Measurements from ENCODE around the gene RDH16.
"Not testable (repeated sequence)": the region's sequence is repeated elsewhere in the genome, so short reads cannot be mapped to it uniquely, and the experiment has no call there.

RDH16 gene

GRCh38 chr12:56922031-56922430, 35.4 kb downstream of the RDH16 start:
- no peak for FAIRE-seq
- no peak for DNase-seq (ENCODE audit: insufficient read length)
- TF ChIP-seq TAF1 (IDR thresholded peaks at IDR 0.05; ENCODE audit: borderline replicate concordance, low read depth, low read length) (no peak), POLR2A (IDR thresholded peaks at IDR 0.05; ENCODE audit: low read depth, low read length) (no peak), POLR2AphosphoS5 (IDR thresholded peaks at IDR 0.05; ENCODE audit: low read depth, low read length) (no peak)

- TF ChIP-seq POLR2A (IDR thresholded peaks at IDR 0.05; ENCODE audit: low read depth, low read length) = no peak
- no peak for TF ChIP-seq TAF1 (IDR thresholded peaks at IDR 0.05; ENCODE audit: borderline replicate concordance, low read depth, low read length)
- TF ChIP-seq POLR2AphosphoS5 (IDR thresholded peaks at IDR 0.05; ENCODE audit: low read depth, low read length) = no peak
- DNase-seq (ENCODE audit: insufficient read length) (no peak), FAIRE-seq (no peak)
These were observed 36.1 kb downstream of the RDH16 start for GRCh38 chr12:56921346-56921745.

- not testable (repeated sequence) for FAIRE-seq; DNase-seq (ENCODE audit: insufficient read length)
These were observed 39.3 kb downstream of the RDH16 start for GRCh38 chr12:56918139-56918538.

- TF ChIP-seq POLR2AphosphoS5 (IDR thresholded peaks at IDR 0.05; ENCODE audit: low read depth, low read length) = no peak
- no peak for FAIRE-seq
- no peak for DNase-seq (ENCODE audit: insufficient read length)
These were observed 40.4 kb downstream of the RDH16 start for GRCh38 chr12:56916996-56917333.

GRCh38 chr12:56916296-56916995, 41.0 kb downstream of the RDH16 start:
- no peak for DNase-seq (ENCODE audit: insufficient read length)
- FAIRE-seq = no peak
- TF ChIP-seq POLR2AphosphoS5 (IDR thresholded peaks at IDR 0.05; ENCODE audit: low read depth, low read length) = no peak
- TF ChIP-seq TAF1 (IDR thresholded peaks at IDR 0.05; ENCODE audit: borderline replicate concordance, low read depth, low read length) = no peak
- TF ChIP-seq POLR2A (IDR thresholded peaks at IDR 0.05; ENCODE audit: low read depth, low read length) = no peak

GRCh38 chr12:56914724-56915123, 42.7 kb downstream of the RDH16 start:
- DNase-seq (ENCODE audit: insufficient read length) (no peak), FAIRE-seq (no peak)
- TF ChIP-seq POLR2A (IDR thresholded peaks at IDR 0.05; ENCODE audit: low read depth, low read length) (no peak), TAF1 (IDR thresholded peaks at IDR 0.05; ENCODE audit: borderline replicate concordance, low read depth, low read length) (no peak), POLR2AphosphoS5 (IDR thresholded peaks at IDR 0.05; ENCODE audit: low read depth, low read length) (no peak)

- DNase-seq (ENCODE audit: insufficient read length) = no peak
- FAIRE-seq = no peak
- no peak for TF ChIP-seq POLR2AphosphoS5 (IDR thresholded peaks at IDR 0.05; ENCODE audit: low read depth, low read length)
- no peak for TF ChIP-seq TAF1 (IDR thresholded peaks at IDR 0.05; ENCODE audit: borderline replicate concordance, low read depth, low read length)
- no peak for TF ChIP-seq POLR2A (IDR thresholded peaks at IDR 0.05; ENCODE audit: low read depth, low read length)
These were observed 43.2 kb downstream of the RDH16 start for GRCh38 chr12:56914256-56914655.

- not testable (repeated sequence) for FAIRE-seq; DNase-seq (ENCODE audit: insufficient read length)
These were observed 48.0 kb downstream of the RDH16 start for GRCh38 chr12:56909403-56909802.

- no peak for FAIRE-seq
- DNase-seq (ENCODE audit: insufficient read length) = no peak
- no peak for TF ChIP-seq POLR2AphosphoS5 (IDR thresholded peaks at IDR 0.05; ENCODE audit: low read depth, low read length)
- TF ChIP-seq POLR2A (IDR thresholded peaks at IDR 0.05; ENCODE audit: low read depth, low read length) = no peak
- TF ChIP-seq TAF1 (IDR thresholded peaks at IDR 0.05; ENCODE audit: borderline replicate concordance, low read depth, low read length) = no peak
These were observed 49.3 kb downstream of the RDH16 start for GRCh38 chr12:56908136-56908535.

GRCh38 chr12:56905852-56906251, 51.6 kb downstream of the RDH16 start:
- TF ChIP-seq TAF1 (IDR thresholded peaks at IDR 0.05; ENCODE audit: borderline replicate concordance, low read depth, low read length) = no peak
- no peak for TF ChIP-seq POLR2AphosphoS5 (IDR thresholded peaks at IDR 0.05; ENCODE audit: low read depth, low read length)
- no peak for TF ChIP-seq POLR2A (IDR thresholded peaks at IDR 0.05; ENCODE audit: low read depth, low read length)
- DNase-seq (ENCODE audit: insufficient read length) (no peak), FAIRE-seq (no peak)

GRCh38 chr12:56903374-56903773, 54.0 kb downstream of the RDH16 start:
- DNase-seq (ENCODE audit: insufficient read length) = no peak
- TF ChIP-seq POLR2AphosphoS5 (IDR thresholded peaks at IDR 0.05; ENCODE audit: low read depth, low read length) = no peak
- TF ChIP-seq TAF1 (IDR thresholded peaks at IDR 0.05; ENCODE audit: borderline replicate concordance, low read depth, low read length) = no peak
- TF ChIP-seq POLR2A (IDR thresholded peaks at IDR 0.05; ENCODE audit: low read depth, low read length) = no peak
- no peak for FAIRE-seq
